ENCODE data around the gene SLC2A9. TPM values are rescaled to one million over a fixed set of nuclear protein-coding genes. Genes with fewer than 3 reads are reported as not detected.

SLC2A9 gene
- total and polyA plus RNA-seq, 8 donors: 2.2 to 19.0 (median 4.3) TPM

DNA sequence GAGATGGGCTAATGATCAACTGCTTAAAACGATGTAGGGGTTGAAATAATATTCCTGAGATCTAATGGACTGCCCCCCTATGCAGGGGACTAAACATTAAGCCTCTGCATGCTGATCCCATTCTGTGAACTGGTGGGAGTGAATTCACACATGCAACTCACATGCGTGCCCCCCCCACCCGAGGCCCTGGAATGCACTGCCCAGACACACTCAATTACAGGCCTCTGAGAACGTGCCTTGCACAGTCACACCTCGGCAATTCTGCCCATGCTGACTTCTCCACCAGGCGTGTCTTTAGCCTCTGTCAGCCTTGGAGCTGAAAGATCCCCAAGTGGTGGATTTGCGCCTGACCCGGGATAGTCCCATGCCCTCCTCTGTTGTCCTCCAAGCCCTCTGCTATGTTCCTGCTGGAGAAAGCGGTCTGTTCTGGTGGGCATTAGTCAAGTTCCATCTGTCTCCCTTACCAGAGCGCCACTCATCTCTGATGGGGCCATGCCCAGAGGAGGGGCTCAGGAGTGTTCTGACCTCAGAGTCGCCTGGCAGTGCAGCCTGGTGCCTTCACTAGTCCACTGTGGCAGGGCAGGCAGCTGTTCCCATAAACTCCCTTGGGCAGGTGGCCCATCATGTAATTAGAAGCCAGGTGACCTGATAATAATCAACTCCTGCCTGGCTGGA, 153.4 kb downstream of the SLC2A9 start:
- Histone ChIP-seq H3K4me3 (no peak overlapping the region), H3K9me3 (no peaks in the 10 kb centered on the region), H3K4me1 (no peaks in the 10 kb centered on the region), H3K27me3 (no peaks in the 10 kb centered on the region), H3K36me3 (no peaks in the 10 kb centered on the region), H3K27ac (no peak overlapping the region)
- no peak for DNase-seq
- ATAC-seq: no peak
- intact Hi-C loops (cut with DNase I): no loop called here
- TF ChIP-seq, protein P1, sequence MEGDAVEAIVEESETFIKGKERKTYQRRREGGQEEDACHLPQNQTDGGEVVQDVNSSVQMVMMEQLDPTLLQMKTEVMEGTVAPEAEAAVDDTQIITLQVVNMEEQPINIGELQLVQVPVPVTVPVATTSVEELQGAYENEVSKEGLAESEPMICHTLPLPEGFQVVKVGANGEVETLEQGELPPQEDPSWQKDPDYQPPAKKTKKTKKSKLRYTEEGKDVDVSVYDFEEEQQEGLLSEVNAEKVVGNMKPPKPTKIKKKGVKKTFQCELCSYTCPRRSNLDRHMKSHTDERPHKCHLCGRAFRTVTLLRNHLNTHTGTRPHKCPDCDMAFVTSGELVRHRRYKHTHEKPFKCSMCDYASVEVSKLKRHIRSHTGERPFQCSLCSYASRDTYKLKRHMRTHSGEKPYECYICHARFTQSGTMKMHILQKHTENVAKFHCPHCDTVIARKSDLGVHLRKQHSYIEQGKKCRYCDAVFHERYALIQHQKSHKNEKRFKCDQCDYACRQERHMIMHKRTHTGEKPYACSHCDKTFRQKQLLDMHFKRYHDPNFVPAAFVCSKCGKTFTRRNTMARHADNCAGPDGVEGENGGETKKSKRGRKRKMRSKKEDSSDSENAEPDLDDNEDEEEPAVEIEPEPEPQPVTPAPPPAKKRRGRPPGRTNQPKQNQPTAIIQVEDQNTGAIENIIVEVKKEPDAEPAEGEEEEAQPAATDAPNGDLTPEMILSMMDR (IDR thresholded peaks at IDR 0.05): no peak

DNA sequence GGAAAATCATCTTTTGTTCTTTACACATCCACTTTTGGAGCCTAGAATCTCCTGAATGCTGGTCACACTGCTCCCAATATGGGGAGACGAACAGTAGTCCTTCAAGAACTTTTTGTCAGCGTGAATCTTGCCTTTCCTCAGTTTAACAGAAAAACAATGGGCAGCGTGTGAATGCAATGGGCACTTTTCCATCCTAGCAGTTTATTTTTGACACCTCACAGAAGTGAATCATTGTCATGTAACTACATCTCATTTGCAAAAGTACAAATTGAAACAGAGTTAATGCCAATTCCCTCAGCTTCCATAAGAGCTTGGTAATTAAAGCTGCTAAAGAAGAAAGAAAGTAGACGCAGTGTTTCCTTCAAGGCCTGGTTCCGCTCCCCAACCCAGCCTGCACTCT, 154.4 kb downstream of the SLC2A9 start:
- intact Hi-C loops (cut with DNase I): no loop called here
- DNase-seq: no peak
- TF ChIP-seq, protein P1 (IDR thresholded peaks at IDR 0.05): no peak
- no peaks in the 10 kb centered on the region for H3K27me3 ChIP-seq
- H3K9me3 ChIP-seq: no peaks in the 10 kb centered on the region
- no peak overlapping the region for H3K4me3 ChIP-seq
- H3K27ac ChIP-seq: no peak overlapping the region
- no peaks in the 10 kb centered on the region for H3K4me1 ChIP-seq
- ATAC-seq: no peak
- no peaks in the 10 kb centered on the region for H3K36me3 ChIP-seq

DNA sequence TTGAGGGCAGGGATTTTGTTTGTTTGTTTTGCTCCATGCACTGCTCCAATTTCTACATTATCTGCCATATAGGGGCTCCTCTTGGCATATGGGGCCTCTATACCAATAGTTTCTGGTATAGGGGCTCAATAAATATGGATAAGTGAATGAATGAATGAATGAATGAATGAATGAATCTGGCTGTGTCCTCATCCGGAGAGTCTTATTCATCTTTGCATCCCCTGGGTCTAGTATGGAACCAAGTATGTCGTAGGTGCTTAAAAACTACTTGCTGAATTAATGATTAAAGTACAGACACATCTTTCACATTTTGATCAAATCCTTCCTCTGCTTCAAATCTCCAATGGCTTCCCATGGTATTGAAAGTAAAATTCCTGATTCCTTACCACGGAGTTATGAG, 159.7 kb downstream of the SLC2A9 start:
- peaks cover 0 to 4% of the 10 kb centered on the region in 2 donors for H3K9me3 ChIP-seq
- no peaks in the 10 kb centered on the region for H3K36me3 ChIP-seq
- intact Hi-C loops (cut with DNase I): no loop called here
- no peak overlapping the region for H3K27ac ChIP-seq
- DNase-seq: no peak
- no peaks in the 10 kb centered on the region for H3K27me3 ChIP-seq
- TF ChIP-seq, protein P1 (IDR thresholded peaks at IDR 0.05): no peak
- no peak for ATAC-seq
- H3K4me3 ChIP-seq: no peak overlapping the region
- no peaks in the 10 kb centered on the region for H3K4me1 ChIP-seq

DNA sequence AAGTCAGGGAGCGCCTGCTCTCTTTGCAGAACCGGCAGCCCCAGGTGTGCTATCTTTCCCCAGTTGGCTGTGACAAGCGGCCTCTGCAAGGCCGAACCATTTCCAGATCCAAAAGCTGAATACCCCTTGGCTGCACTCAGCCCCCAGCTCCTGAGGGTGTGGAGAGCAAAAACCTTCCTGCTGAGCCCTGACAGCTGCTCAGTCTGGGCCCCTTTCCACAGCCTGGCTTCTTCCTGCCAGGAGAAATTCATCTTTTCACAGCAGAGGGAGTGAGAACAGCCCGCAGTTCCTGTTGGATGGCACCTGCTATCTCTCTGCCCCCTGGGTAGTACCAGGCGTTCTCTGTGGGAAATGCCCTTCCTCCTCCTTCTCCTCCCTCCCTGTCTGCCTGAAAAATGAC, 161.5 kb downstream of the SLC2A9 start:
- H3K27me3 ChIP-seq: no peaks in the 10 kb centered on the region
- H3K4me1 ChIP-seq: no peaks in the 10 kb centered on the region
- no peak overlapping the region for H3K4me3 ChIP-seq
- TF ChIP-seq, protein P1 (IDR thresholded peaks at IDR 0.05): no peak
- peaks cover 0 to 14% of the 10 kb centered on the region in 2 donors for H3K9me3 ChIP-seq
- DNase-seq: no peak
- H3K36me3 ChIP-seq: no peaks in the 10 kb centered on the region
- H3K27ac ChIP-seq: no peak overlapping the region
- ATAC-seq: no peak
- intact Hi-C loops (cut with DNase I): no loop called here

DNA sequence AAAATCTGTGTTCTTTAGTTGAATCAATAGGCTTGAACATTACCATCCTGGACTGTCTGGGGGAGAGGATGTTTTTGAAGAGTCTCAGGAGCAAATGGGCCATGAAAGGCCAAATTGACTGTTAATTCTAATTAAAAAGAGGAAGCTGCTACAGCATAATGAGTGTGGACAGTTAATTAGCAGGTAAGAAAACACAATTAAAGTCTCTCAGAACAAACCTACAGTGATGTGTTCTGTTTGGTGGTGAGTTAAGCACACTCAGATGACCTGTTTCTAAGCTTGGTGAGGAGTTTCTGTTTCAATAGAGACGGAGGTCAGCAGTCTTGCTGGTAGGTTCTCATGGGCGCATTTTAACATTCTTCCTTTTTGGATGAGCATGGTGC, 171.8 kb downstream of the SLC2A9 start:
- DNase-seq (no peak), ATAC-seq (no peak)
- TF ChIP-seq, protein P1 (IDR thresholded peaks at IDR 0.05): no peak
- no peak overlapping the region for H3K4me3 ChIP-seq
- peaks cover 0 to 4% of the 10 kb centered on the region in 2 donors for H3K9me3 ChIP-seq
- intact Hi-C loops (cut with DNase I): no loop called here
- H3K27ac ChIP-seq: no peak overlapping the region
- no peaks in the 10 kb centered on the region for H3K36me3 ChIP-seq
- no peaks in the 10 kb centered on the region for H3K27me3 ChIP-seq
- no peaks in the 10 kb centered on the region for H3K4me1 ChIP-seq

Measured in left lung (tissue), 10 donors.